H9 (cell line): Measurements from ENCODE around the gene TRPV3. TPM values are rescaled to one million over a fixed set of nuclear protein-coding genes. Genes with fewer than 3 reads are reported as not detected.
"Not testable (repeated sequence)": the region's sequence is repeated elsewhere in the genome, so short reads cannot be mapped to it uniquely, and the experiment has no call there.

Experiments used
- DNase-seq: peaks from one replicate; pipeline ENCODE4 v3.0.0-alpha.2; 2017
- H2AFZ ChIP-seq: one replicate; pipeline ENCODE4 v1.6.1; 2013; ENCODE audit warnings: mild to moderate bottlenecking, low read length, control low read depth, moderate library complexity
- H2AK5ac ChIP-seq: 2 replicates; pipeline ENCODE4 v1.6.1; 2013; ENCODE audit warnings: low read length, control low read depth, mixed read lengths; ENCODE audit not compliant: insufficient read length
- H2BK120ac ChIP-seq: one replicate; pipeline ENCODE4 v1.6.1; 2013; ENCODE audit warnings: low read depth, mild to moderate bottlenecking, low read length, control low read depth, inconsistent platforms; ENCODE audit not compliant: poor library complexity, severe bottlenecking
- H2BK12ac ChIP-seq: 2 replicates; pipeline ENCODE4 v1.6.1; 2013; ENCODE audit warnings: low read length, control low read depth, mixed read lengths, low read depth; ENCODE audit not compliant: insufficient read length
- H2BK15ac ChIP-seq: 2 replicates; pipeline ENCODE4 v1.6.1; 2013; ENCODE audit warnings: low read depth, low read length, control low read depth
- H2BK20ac ChIP-seq: one replicate; pipeline ENCODE4 v1.6.1; 2013; ENCODE audit warnings: low read depth, mild to moderate bottlenecking, low read length, control low read depth, inconsistent platforms; ENCODE audit not compliant: poor library complexity, severe bottlenecking
- H2BK5ac ChIP-seq: 2 replicates; pipeline ENCODE4 v1.6.1; 2013; ENCODE audit warnings: low read length, control low read depth, mixed read lengths; ENCODE audit not compliant: insufficient read length
- H3K14ac ChIP-seq: 2 replicates; pipeline ENCODE4 v1.6.1; 2013; ENCODE audit warnings: low read length, control low read depth; ENCODE audit not compliant: insufficient read depth
- H3K18ac ChIP-seq: 2 replicates; pipeline ENCODE4 v1.6.1; 2013; ENCODE audit warnings: low read depth, mild to moderate bottlenecking, mixed read lengths, low read length, control low read depth; ENCODE audit not compliant: insufficient read length
- H3K23ac ChIP-seq: 2 replicates; pipeline ENCODE4 v1.6.1; 2013; ENCODE audit warnings: low read length, control low read depth, mixed read lengths, low read depth; ENCODE audit not compliant: insufficient read length
- H3K23me2 ChIP-seq: 2 replicates; pipeline ENCODE4 v1.6.1; 2013; ENCODE audit warnings: low read depth, mild to moderate bottlenecking, mixed read lengths, low read length, control low read depth; ENCODE audit not compliant: insufficient read length, poor library complexity, severe bottlenecking
- H3K27ac ChIP-seq: 2 replicates; pipeline ENCODE4 v1.5.1; 2013; ENCODE audit warnings: low read length, control low read depth, mixed read lengths, low read depth; ENCODE audit not compliant: insufficient read length
- H3K27me3 ChIP-seq: 2 replicates; pipeline ENCODE4 v1.6.1; 2013; ENCODE audit warnings: low read length, control low read depth, inconsistent platforms; ENCODE audit not compliant: insufficient read depth
- H3K4ac ChIP-seq: 2 replicates; pipeline ENCODE4 v1.6.1; 2013; ENCODE audit warnings: low read depth, mild to moderate bottlenecking, control low read depth, inconsistent platforms, low read length, moderate library complexity
- H3K4me1 ChIP-seq: 2 replicates; pipeline ENCODE4 v1.6.1; 2013; ENCODE audit warnings: low read length, control low read depth, inconsistent platforms; ENCODE audit not compliant: insufficient read depth
- H3K4me2 ChIP-seq: 2 replicates; pipeline ENCODE4 v1.6.1; 2013; ENCODE audit warnings: low read length, control low read depth, mixed read lengths; ENCODE audit not compliant: insufficient read length, insufficient read depth
- H3K56ac ChIP-seq: 2 replicates; pipeline ENCODE4 v1.6.1; 2013; ENCODE audit warnings: low read depth, mild to moderate bottlenecking, mixed read lengths, low read length, control low read depth; ENCODE audit not compliant: insufficient read length
- H3K79me1 ChIP-seq: 2 replicates; pipeline ENCODE4 v1.6.1; 2013; ENCODE audit warnings: low read depth, mild to moderate bottlenecking, moderate library complexity, low read length, control low read depth, inconsistent platforms; ENCODE audit not compliant: insufficient read depth, poor library complexity, severe bottlenecking
- H3K79me2 ChIP-seq: 2 replicates; pipeline ENCODE4 v1.6.1; 2013; ENCODE audit warnings: low read length, control low read depth, inconsistent platforms; ENCODE audit not compliant: insufficient read depth
- H3K9ac ChIP-seq: 2 replicates; pipeline ENCODE4 v1.6.1; 2013; ENCODE audit warnings: low read length, control low read depth, mixed read lengths; ENCODE audit not compliant: insufficient read length; ENCODE audit errors: extremely low read depth
- H3K9me3 ChIP-seq: one replicate; pipeline ENCODE4 v1.6.1; 2013; ENCODE audit warnings: low read depth, low read length, inconsistent platforms; ENCODE audit not compliant: control insufficient read depth
- H3T11ph ChIP-seq: one replicate; pipeline ENCODE4 v1.6.1; 2013; ENCODE audit warnings: mild to moderate bottlenecking, low read length, control low read depth, inconsistent platforms
- H4K20me1 ChIP-seq: one replicate; pipeline ENCODE4 v1.6.1; 2013; ENCODE audit not compliant: control insufficient read depth, insufficient read length, insufficient read depth
- H4K5ac ChIP-seq: 2 replicates; pipeline ENCODE4 v1.6.1; 2013; ENCODE audit warnings: low read depth, mild to moderate bottlenecking, mixed read lengths, low read length, control low read depth; ENCODE audit not compliant: insufficient read length
- H4K8ac ChIP-seq: replicated peaks from 2 replicates; pipeline ENCODE4 v1.6.1; 2013; ENCODE audit warnings: low read length, control low read depth, mixed read lengths, low read depth; ENCODE audit not compliant: insufficient read length
- H4K91ac ChIP-seq: 2 replicates; pipeline ENCODE4 v1.6.1; 2013; ENCODE audit warnings: low read depth, mild to moderate bottlenecking, moderate library complexity, mixed read lengths, low read length, control low read depth; ENCODE audit not compliant: insufficient read length
- H3K27ac Mint-ChIP-seq, 3 experiments: 2 replicates in 2 of 3; 3 replicates in 1 of 3; pipeline ENCODE4 v1.8.0; 2020 to 2021; ENCODE audit warnings: mixed read lengths in 3 of 3, mild to moderate bottlenecking in 1 of 3, moderate library complexity in 1 of 3
- H3K27me3 Mint-ChIP-seq: 2 replicates; pipeline ENCODE4 v1.8.0; 2021; ENCODE audit warnings: low read depth, mild to moderate bottlenecking, moderate library complexity, mixed read lengths
- H3K36me3 Mint-ChIP-seq, 3 experiments: 2 replicates in 2 of 3; 3 replicates in 1 of 3; pipeline ENCODE4 v1.8.0; 2020 to 2021; ENCODE audit warnings: low read depth in 3 of 3, mixed read lengths in 3 of 3; ENCODE audit not compliant: insufficient read depth in 1 of 3
- H3K4me1 Mint-ChIP-seq, 2 experiments: 2 replicates each; pipeline ENCODE4 v1.8.0; 2020; ENCODE audit warnings: mixed read lengths in 2 of 2
- H3K4me3 Mint-ChIP-seq, 2 experiments: 2 replicates in 1 of 2; 3 replicates in 1 of 2; pipeline ENCODE4 v1.8.0; 2020 to 2021; ENCODE audit warnings: mild to moderate bottlenecking in 2 of 2, mixed read lengths in 2 of 2, moderate library complexity in 1 of 2
- H3K9me3 Mint-ChIP-seq, 2 experiments: 2 replicates in 1 of 2; 3 replicates in 1 of 2; pipeline ENCODE4 v1.8.0; 2020; ENCODE audit warnings: mild to moderate bottlenecking in 2 of 2, mixed read lengths in 2 of 2, moderate library complexity in 1 of 2
- WGBS: extraction: QIAGEN DNeasy Blood & Tissue Kit; methylation state at CpG from one replicate; pipeline ENCODE4 v1.1.7; 2013; ENCODE audit warnings: missing lambda C conversion rate, low lambda C conversion rate, mixed read lengths; ENCODE audit not compliant: insufficient read length; ENCODE audit errors: extremely low coverage; 5-methylcytosine and 5-hydroxymethylcytosine counted together
- total RNA-seq: library from RNA; stranded (reverse); gene quantifications from 2 replicates; pipeline ENCODE4 v1.2.1, GENCODE V29; 2021
- TF ChIP-seq, protein P1 (sequence below): fragments of 200-600 bp; sonication (generic); conservative IDR thresholded peaks from 3 replicates; pipeline ENCODE4 v1.8.0; 2021; ENCODE audit warnings: antibody characterized with exemption, mild to moderate bottlenecking

TRPV3 gene
- total RNA-seq, 1 experiment from 2014 or later, result 0.63 TPM

DNA sequence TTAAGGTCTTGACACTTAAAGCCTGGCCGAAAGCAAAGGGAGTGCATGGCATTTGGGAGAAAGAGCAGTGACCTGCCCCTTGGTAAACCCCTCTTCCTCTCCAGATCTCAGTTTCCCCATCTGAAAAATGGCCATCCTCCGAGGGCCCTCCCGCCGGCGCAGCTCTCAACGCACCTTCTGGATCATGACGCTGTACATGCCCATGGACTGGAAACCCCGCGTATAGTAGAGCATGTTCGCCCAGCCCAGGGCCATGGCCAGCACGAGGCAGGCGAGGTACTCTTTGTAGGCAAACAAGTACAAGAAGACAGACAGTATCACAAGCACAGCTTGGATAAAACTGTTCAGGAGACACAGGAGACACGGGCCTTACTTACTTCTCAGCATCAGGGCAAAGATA lies 33.6 kb downstream of the TRPV3 start:
- no peak overlapping the region for H3K4me3 Mint-ChIP-seq
- H3K4me1 ChIP-seq, result no peaks in the 10 kb centered on the region
- H3K14ac ChIP-seq, result no peak overlapping the region
- H4K8ac ChIP-seq, result no peak overlapping the region
- no peak overlapping the region for H2AK5ac ChIP-seq
- no peaks in the 10 kb centered on the region for H4K20me1 ChIP-seq
- H3K9me3 Mint-ChIP-seq, result no peaks in the 10 kb centered on the region
- no peak overlapping the region for H2BK120ac ChIP-seq
- no peaks in the 10 kb centered on the region for H3K23me2 ChIP-seq
- no peak overlapping the region for H4K5ac ChIP-seq
- H2BK20ac ChIP-seq, result no peak overlapping the region
- WGBS, result no CpG with 5 or more reads among the region's 13 CpGs
- no peak overlapping the region for H3K27ac ChIP-seq
- no peak overlapping the region for H3K27ac Mint-ChIP-seq
- no peak overlapping the region for H3K4me2 ChIP-seq
- no peak for DNase-seq
- no peaks in the 10 kb centered on the region for H3K36me3 Mint-ChIP-seq
- no peak overlapping the region for H2AFZ ChIP-seq
- TF ChIP-seq, protein P1, sequence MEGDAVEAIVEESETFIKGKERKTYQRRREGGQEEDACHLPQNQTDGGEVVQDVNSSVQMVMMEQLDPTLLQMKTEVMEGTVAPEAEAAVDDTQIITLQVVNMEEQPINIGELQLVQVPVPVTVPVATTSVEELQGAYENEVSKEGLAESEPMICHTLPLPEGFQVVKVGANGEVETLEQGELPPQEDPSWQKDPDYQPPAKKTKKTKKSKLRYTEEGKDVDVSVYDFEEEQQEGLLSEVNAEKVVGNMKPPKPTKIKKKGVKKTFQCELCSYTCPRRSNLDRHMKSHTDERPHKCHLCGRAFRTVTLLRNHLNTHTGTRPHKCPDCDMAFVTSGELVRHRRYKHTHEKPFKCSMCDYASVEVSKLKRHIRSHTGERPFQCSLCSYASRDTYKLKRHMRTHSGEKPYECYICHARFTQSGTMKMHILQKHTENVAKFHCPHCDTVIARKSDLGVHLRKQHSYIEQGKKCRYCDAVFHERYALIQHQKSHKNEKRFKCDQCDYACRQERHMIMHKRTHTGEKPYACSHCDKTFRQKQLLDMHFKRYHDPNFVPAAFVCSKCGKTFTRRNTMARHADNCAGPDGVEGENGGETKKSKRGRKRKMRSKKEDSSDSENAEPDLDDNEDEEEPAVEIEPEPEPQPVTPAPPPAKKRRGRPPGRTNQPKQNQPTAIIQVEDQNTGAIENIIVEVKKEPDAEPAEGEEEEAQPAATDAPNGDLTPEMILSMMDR, result no peak
- H3K4ac ChIP-seq, result no peak overlapping the region
- no peaks in the 10 kb centered on the region for H3K27me3 Mint-ChIP-seq
- H3T11ph ChIP-seq, result no peak overlapping the region
- H2BK12ac ChIP-seq, result no peak overlapping the region
- H3K4me1 Mint-ChIP-seq, result peaks cover 3 to 11% of the 10 kb centered on the region in 2 experiments; a peak in 3 of 4 replicates
- no peak overlapping the region for H3K9ac ChIP-seq
- no peaks in the 10 kb centered on the region for H3K79me1 ChIP-seq
- H3K18ac ChIP-seq, result no peak overlapping the region
- no peak overlapping the region for H2BK15ac ChIP-seq
- no peak overlapping the region for H3K56ac ChIP-seq
- H2BK5ac ChIP-seq, result no peak overlapping the region
- no peaks in the 10 kb centered on the region for H3K79me2 ChIP-seq
- H3K9me3 ChIP-seq, result no peaks in the 10 kb centered on the region
- no peaks in the 10 kb centered on the region for H3K27me3 ChIP-seq
- no peak overlapping the region for H4K91ac ChIP-seq
- H3K23ac ChIP-seq, result no peak overlapping the region

DNA sequence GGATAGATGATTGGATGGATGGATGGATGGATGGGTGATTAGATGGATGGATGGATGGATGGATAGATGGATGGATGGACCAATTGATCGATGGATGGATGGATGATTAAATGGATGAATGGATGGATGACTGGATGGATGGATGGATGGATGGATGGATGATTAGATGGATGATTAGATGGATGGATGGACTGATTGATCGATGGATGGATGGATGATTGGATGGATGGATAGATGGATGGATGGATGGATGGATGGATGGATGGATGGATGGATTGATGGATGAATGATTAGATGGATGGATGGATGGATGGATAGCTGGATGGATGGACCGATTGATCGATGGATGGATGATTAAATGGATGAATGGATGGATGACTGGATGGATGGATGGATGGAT lies 38.1 kb downstream of the TRPV3 start:
- WGBS, result 100% methylated on average over 1 of the region's 4 CpGs

More for the DNA sequence above, 38.1 kb downstream of the TRPV3 start:
- not testable (repeated sequence) for H2AK5ac ChIP-seq, H4K8ac ChIP-seq, H3K27me3 Mint-ChIP-seq, H3K4me2 ChIP-seq, H3K4ac ChIP-seq, H3K4me1 Mint-ChIP-seq, H3K23me2 ChIP-seq, H3K27me3 ChIP-seq, H3K23ac ChIP-seq, H4K5ac ChIP-seq, H2BK15ac ChIP-seq, H3K9me3 Mint-ChIP-seq, DNase-seq, H3K9me3 ChIP-seq, H4K20me1 ChIP-seq, H2BK5ac ChIP-seq, H3K4me3 Mint-ChIP-seq, H3K36me3 Mint-ChIP-seq, H2BK12ac ChIP-seq, H3K56ac ChIP-seq, H3K27ac ChIP-seq, H3K14ac ChIP-seq, H4K91ac ChIP-seq, H3K79me2 ChIP-seq, H3K9ac ChIP-seq, H3K27ac Mint-ChIP-seq, H3K4me1 ChIP-seq, H3K79me1 ChIP-seq, H3T11ph ChIP-seq, H3K18ac ChIP-seq, H2BK120ac ChIP-seq, H2AFZ ChIP-seq, H2BK20ac ChIP-seq
